ENCODE results near the gene EEF1AKMT4. TPM values are rescaled to one million over a fixed set of nuclear protein-coding genes. Genes with fewer than 3 reads are reported as not detected.

EEF1AKMT4 gene
- total RNA-seq, 1 donor from 2014 or later, result 0.94 TPM

GRCh38 chr3:184236033-184236410, 13.4 kb upstream of the EEF1AKMT4 start:
- no peak for DNase-seq

- no peak for DNase-seq
Measured at GRCh38 chr3:184236636-184237035, 12.8 kb upstream of the EEF1AKMT4 start.

DNA sequence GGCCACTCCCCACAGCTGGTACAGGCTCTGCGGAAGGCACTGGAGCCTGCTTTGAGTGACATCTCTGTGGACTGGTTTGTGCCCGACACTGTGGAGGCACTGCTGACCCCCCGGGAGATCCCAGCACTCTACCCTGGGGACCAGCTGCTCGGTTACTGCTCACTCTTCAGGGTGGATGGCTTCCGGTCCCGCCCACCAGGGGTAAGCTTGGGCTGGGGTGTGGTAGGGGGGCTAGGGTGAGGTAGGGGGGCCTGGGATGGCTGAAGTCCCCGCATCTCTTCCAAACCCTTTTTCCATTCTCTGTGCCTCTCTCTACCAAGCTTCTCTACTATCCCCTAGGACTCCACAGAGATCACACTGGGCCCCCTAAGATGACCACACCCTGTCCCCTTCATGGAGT, 12.3 kb upstream of the EEF1AKMT4 start:
- no peak for DNase-seq

DNA sequence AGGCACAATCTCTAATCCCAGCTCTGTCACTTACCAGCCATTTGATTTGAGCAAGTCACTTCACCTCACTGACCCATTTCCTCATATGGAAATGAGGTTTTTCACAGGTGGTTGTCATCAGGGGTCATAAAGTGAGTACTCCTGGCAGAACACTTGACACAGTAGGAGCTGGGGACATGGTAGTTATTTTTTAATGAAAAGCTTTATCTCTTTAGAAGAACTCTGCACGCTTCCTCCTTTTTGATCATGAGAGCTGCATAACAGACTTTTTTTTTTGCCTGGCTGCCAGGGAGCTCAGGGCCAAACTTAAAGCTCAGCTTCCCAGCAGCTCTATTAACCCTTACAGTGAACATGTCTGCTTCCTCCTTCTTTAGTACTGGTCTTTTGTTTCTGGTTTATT, 11.7 kb upstream of the EEF1AKMT4 start:
- DNase-seq, result no peak

DNA sequence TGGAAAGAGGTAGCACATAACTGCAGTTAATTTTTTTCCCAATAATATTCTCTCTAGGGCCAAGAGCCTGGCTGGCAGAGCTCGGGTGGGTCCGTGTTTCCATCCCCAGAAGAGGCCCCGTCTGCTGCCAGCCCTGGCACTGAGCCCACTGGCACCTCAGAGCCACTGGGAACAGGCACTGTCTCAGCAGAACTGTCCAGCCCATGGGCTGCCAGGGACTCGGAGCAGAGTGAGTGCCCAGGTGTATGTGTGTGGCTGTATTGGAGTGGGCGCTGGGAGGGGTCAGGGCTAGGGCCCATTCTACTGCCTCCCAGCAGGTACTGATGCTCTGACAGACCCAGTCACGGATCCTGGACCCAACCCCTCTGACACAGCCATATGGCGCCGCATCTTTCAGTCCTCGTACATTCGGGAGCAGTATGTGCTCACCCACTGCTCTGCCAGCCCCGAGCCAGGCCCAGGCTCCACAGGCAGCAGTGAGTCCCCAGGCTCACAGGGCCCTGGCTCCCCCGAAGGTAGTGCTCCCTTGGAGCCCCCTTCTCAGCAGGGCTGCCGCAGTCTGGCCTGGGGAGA, 11.1 kb upstream of the EEF1AKMT4 start:
- DNase-seq, result no peak

- DNase-seq, result no peak
Measured at GRCh38 chr3:184239221-184239620, 10.3 kb upstream of the EEF1AKMT4 start.

DNA sequence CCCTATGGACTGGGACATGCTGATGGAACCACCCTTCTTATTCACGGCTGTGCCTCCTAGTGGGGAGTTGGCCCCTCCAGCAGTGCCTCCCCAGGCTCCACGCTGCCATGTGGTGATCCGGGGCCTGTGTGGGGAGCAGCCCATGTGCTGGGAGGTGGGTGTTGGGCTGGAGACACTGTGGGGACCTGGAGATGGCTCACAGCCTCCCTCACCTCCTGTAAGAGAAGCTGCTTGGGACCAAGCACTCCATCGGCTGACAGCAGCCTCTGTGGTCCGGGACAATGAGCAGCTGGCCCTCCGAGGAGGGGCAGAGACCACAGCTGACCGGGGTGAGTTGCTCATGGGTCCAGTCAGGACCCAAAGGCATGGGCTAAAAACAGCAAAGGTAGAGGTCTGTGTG, 9.8 kb upstream of the EEF1AKMT4 start:
- no peak for DNase-seq

- no peak for DNase-seq
Measured at GRCh38 chr3:184240384-184241140, 8.9 kb upstream of the EEF1AKMT4 start.

- no peak for DNase-seq
Measured at GRCh38 chr3:184241141-184241446, 8.4 kb upstream of the EEF1AKMT4 start.

GRCh38 chr3:184241447-184242296, 7.8 kb upstream of the EEF1AKMT4 start:
- no peak for DNase-seq

DNA sequence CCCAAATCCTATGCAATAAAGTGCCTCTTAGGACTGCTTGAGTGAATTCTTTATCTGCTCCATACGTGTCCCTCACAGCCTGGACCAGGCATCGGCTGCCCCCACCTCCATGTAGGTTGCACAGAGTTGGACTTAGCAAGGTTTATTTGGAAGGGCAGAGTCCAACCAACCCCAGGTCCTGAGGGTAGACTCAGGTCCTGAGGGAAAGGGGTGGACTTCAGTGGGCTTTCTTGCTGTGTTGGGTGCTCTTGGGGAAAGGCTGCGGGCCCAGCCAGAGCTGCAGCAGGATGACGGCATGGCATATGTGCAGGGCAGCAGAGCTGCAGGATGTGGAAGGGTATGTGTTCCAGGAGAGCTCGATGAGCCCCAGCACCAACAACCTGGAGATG, 7.2 kb upstream of the EEF1AKMT4 start:
- no peak for DNase-seq

DNA sequence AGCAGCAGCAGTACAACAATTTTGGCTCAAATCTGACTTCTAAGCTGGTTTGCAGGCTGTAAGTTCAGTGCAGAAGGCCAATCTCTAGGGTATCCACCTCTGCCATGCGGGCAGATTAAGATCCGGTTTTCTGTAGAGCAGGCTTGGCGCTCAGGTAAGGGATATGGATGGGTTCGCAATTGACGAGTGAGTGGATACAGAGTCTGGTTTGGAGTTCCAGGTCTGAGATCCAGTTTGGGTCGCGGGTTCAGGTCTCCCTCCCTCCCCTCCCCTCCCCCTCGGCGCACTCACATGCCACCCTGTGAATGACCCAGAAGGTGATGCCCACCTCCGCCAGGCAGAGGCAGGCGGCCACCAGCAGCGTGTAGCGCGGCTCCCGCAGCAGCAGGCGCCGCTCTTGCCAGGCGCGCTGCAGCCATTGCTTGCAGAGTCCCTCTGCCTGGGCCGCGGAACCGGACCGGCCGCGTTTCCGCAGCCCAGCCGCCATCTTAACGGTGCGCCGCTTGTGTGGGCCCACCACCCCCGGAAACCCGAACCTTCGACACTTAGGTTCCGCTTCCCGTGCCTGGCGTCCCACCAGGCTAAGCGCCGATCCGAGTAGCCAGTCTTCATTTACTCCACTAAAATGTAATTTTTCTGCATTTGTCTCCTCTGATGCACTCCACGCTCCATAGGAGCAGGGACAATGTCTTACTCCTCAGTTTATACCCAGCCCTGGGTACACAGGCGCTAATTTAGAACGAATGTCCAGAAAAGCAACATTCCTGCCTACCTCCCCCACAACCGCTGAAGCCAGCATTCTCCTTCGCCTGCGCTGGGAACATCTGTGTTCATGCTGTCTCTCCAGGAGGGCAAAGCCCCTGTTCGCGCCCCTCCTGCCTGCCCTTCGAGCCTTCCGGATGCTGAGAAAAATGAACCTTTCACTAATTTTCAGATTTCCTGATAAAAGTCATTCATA, 739 bp upstream of the EEF1AKMT4 start, which contains the start of gene ALG3:
ALG3 (minus strand) TSS at position 509 of the 958 bp plus-strand sequence; CDS start at position 487, 22 bp downstream.
- DNase-seq, result peak; percentile 78

- DNase-seq, result peak; percentile 28
Measured at GRCh38 chr3:184250167-184250828, 826 bp downstream of the EEF1AKMT4 start.

DNA sequence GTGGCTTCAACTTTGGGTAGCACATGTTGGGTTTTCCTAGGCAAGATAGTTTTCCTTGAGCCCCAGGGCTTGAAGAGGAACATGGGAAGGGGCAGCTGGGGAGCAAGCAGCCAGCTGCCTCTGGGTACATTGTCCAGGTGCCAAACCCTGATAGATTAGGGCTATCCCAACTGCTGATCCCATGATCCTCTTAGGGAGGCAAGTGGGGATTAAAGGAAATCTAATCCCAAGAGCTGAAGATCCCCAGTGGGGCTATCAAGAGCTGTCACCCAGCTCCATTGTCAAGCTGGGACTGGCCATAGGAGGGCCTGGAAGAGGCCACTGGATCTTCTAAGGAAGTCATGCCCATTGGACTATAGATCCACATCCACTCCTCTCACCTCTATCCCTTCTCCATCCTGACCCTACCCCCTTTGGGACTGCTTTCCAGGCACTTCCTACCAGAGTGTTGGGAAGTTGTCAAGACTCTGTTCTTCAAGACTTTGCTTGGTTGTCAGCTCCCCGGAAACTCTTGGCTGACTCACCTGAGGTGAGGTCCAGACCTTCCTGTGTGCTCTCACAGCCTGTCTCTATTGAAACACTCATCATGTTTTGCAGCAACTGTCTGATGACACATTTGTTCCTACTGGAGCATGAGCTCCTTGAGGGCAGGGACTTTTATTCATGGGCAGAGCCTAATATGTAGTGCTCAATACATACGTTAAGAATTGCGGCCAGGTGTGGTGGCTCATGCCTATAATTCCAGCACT, 6.0 kb downstream of the EEF1AKMT4 start:
- DNase-seq, result no peak

GRCh38 chr3:184257083-184257915, 7.8 kb downstream of the EEF1AKMT4 start:
- no peak for DNase-seq

GRCh38 chr3:184258926-184259325, 9.5 kb downstream of the EEF1AKMT4 start:
- no peak for DNase-seq

- no peak for DNase-seq
Measured at GRCh38 chr3:184259396-184259877, 10.0 kb downstream of the EEF1AKMT4 start.

GRCh38 chr3:184259878-184260723, 10.6 kb downstream of the EEF1AKMT4 start:
- no peak for DNase-seq
